SU-DHL-6 (cell line): ENCODE results near the gene EVX2.

Experiments used
- H2AFZ ChIP-seq: fragments of 200-600 bp; sonication (generic); 2 replicates; pipeline ENCODE4 v1.6.1; 2014; ENCODE audit warnings: low read depth, mild to moderate bottlenecking, moderate library complexity, mixed read lengths, antibody characterized with exemption, low read length; ENCODE audit not compliant: severe bottlenecking
- H3F3A ChIP-seq: fragments of 200-600 bp; shearing (Covaris generic); 2 replicates; pipeline ENCODE4 v1.6.0; 2016; ENCODE audit warnings: antibody characterized with exemption, mild to moderate bottlenecking; ENCODE audit not compliant: insufficient read depth
- H3K27ac ChIP-seq: fragments of 200-600 bp; sonication (generic); 2 replicates; pipeline ENCODE4 v1.5.1; 2016; ENCODE audit warnings: low read depth, mild to moderate bottlenecking, low read length, moderate library complexity, mixed read lengths
- H3K27me3 ChIP-seq: fragments of 200-600 bp; sonication (generic), shearing (Covaris generic); 2 replicates; pipeline ENCODE4 v1.6.0; 2014; ENCODE audit warnings: mild to moderate bottlenecking, low read length
- H3K36me3 ChIP-seq: fragments of 200-600 bp; sonication (generic); 2 replicates; pipeline ENCODE4 v1.6.1; 2014; ENCODE audit warnings: mild to moderate bottlenecking, low read length, mixed read lengths
- H3K4me2 ChIP-seq: fragments of 300-600, 200-600 bp; shearing (Covaris generic), sonication (generic); 2 replicates; pipeline ENCODE4 v1.6.0; 2014; ENCODE audit warnings: low read length, low read depth, mild to moderate bottlenecking; ENCODE audit not compliant: poor library complexity, severe bottlenecking
- H3K4me3 ChIP-seq: fragments of 200-600 bp; sonication (generic); 2 replicates; pipeline ENCODE4 v1.5.1; 2014; ENCODE audit warnings: antibody characterized with exemption, low read length, mild to moderate bottlenecking, mixed read lengths; ENCODE audit not compliant: insufficient read depth, poor library complexity, severe bottlenecking
- H3K79me2 ChIP-seq: fragments of 200-600 bp; sonication (generic); 2 replicates; pipeline ENCODE4 v1.6.1; 2014; ENCODE audit warnings: mild to moderate bottlenecking, low read length, moderate library complexity; ENCODE audit not compliant: insufficient read depth
- H3K9ac ChIP-seq: fragments of 200-600 bp; sonication (generic); 2 replicates; pipeline ENCODE4 v1.7.0; 2014; ENCODE audit warnings: mild to moderate bottlenecking, low read length
- H3K9me2 ChIP-seq: fragments of 200-600 bp; sonication (generic); replicated peaks from 2 replicates; pipeline ENCODE4 v1.6.1; 2014; ENCODE audit warnings: low read length; ENCODE audit not compliant: insufficient read depth
- H3K9me3 ChIP-seq: fragments of 200-600 bp; sonication (generic); 2 replicates; pipeline ENCODE4 v1.6.1; 2014; ENCODE audit warnings: low read length, mixed read lengths; ENCODE audit not compliant: insufficient read depth
- H4K20me1 ChIP-seq: fragments of 200-600 bp; sonication (generic); 2 replicates; pipeline ENCODE4 v1.6.1; 2014; ENCODE audit warnings: low read depth, mild to moderate bottlenecking, antibody characterized with exemption, low read length, moderate library complexity, mixed read lengths
- EZH2phosphoT487 ChIP-seq: fragments of 200-600 bp; sonication (generic), shearing (Covaris generic); conservative IDR thresholded peaks from 2 replicates; pipeline ENCODE4 v1.6.1; 2018; ENCODE audit warnings: mild to moderate bottlenecking, antibody characterized with exemption, low read length, moderate library complexity, mixed read lengths
- TF ChIP-seq, protein P1 (sequence below): fragments of 200-600 bp; sonication (generic); IDR thresholded peaks from one replicate; pipeline ENCODE4 v1.5.1; 2017; ENCODE audit warnings: antibody characterized with exemption, mild to moderate bottlenecking, low read length, moderate library complexity; ENCODE audit not compliant: insufficient read depth, poor library complexity, severe bottlenecking

The EVX2 gene

GRCh38 chr2:176109192-176109901 lies 25.6 kb upstream of the EVX2 start:
- H3K27me3 ChIP-seq = no peaks in the 10 kb centered on the region
- no peaks in the 10 kb centered on the region for H3F3A ChIP-seq
- TF ChIP-seq, protein P1, sequence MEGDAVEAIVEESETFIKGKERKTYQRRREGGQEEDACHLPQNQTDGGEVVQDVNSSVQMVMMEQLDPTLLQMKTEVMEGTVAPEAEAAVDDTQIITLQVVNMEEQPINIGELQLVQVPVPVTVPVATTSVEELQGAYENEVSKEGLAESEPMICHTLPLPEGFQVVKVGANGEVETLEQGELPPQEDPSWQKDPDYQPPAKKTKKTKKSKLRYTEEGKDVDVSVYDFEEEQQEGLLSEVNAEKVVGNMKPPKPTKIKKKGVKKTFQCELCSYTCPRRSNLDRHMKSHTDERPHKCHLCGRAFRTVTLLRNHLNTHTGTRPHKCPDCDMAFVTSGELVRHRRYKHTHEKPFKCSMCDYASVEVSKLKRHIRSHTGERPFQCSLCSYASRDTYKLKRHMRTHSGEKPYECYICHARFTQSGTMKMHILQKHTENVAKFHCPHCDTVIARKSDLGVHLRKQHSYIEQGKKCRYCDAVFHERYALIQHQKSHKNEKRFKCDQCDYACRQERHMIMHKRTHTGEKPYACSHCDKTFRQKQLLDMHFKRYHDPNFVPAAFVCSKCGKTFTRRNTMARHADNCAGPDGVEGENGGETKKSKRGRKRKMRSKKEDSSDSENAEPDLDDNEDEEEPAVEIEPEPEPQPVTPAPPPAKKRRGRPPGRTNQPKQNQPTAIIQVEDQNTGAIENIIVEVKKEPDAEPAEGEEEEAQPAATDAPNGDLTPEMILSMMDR = no peak
- no peak for TF ChIP-seq EZH2phosphoT487
- H4K20me1 ChIP-seq = no peaks in the 10 kb centered on the region
- no peak overlapping the region for H3K9ac ChIP-seq
- no peak overlapping the region for H3K4me3 ChIP-seq
- H3K27ac ChIP-seq = no peak overlapping the region
- H3K9me2 ChIP-seq = no peaks in the 10 kb centered on the region
- no peak overlapping the region for H3K4me2 ChIP-seq
- H3K79me2 ChIP-seq = no peaks in the 10 kb centered on the region
- H3K36me3 ChIP-seq = no peaks in the 10 kb centered on the region
- no peaks in the 10 kb centered on the region for H3K9me3 ChIP-seq
- no peak overlapping the region for H2AFZ ChIP-seq

- no peaks in the 10 kb centered on the region for H3F3A ChIP-seq
- no peak overlapping the region for H2AFZ ChIP-seq
- H3K9me2 ChIP-seq = no peaks in the 10 kb centered on the region
- no peak overlapping the region for H3K4me2 ChIP-seq
- H3K9ac ChIP-seq = no peak overlapping the region
- TF ChIP-seq, protein P1 = no peak
- no peak for TF ChIP-seq EZH2phosphoT487
- H3K9me3 ChIP-seq = no peaks in the 10 kb centered on the region
- no peaks in the 10 kb centered on the region for H4K20me1 ChIP-seq
- no peak overlapping the region for H3K27ac ChIP-seq
- H3K4me3 ChIP-seq = no peak overlapping the region
- no peaks in the 10 kb centered on the region for H3K79me2 ChIP-seq
- no peaks in the 10 kb centered on the region for H3K36me3 ChIP-seq
- no peaks in the 10 kb centered on the region for H3K27me3 ChIP-seq
Measured at GRCh38 chr2:176107731-176108181, 24.0 kb upstream of the EVX2 start.

- no peaks in the 10 kb centered on the region for H3K27me3 ChIP-seq
- no peak within 1 kb of the TSS for H2AFZ ChIP-seq
- no peak within 1 kb of the TSS for H3K27ac ChIP-seq
Measured at GRCh38 chr2:176106581-176107539, 23.1 kb upstream of the EVX2 start, which contains the start of gene HOXD11. Gene HOXD11 (plus strand): TSS chr2:176107280. CDS start chr2:176107356, 76 bp downstream.

More at GRCh38 chr2:176106581-176107539, 23.1 kb upstream of the EVX2 start, which contains the start of gene HOXD11:
- Histone ChIP-seq H3K36me3 (no peaks in the 10 kb centered on the region), H3K9me3 (no peaks in the 10 kb centered on the region), H3K4me2 (no peak within 1 kb of the TSS), H3K79me2 (no peaks in the 10 kb centered on the region), H3K4me3 (no peak within 1 kb of the TSS), H3K9me2 (no peaks in the 10 kb centered on the region), H4K20me1 (no peaks in the 10 kb centered on the region), H3K9ac (no peak within 1 kb of the TSS), H3F3A (no peaks in the 10 kb centered on the region)
- TF ChIP-seq EZH2phosphoT487 = no peak
- TF ChIP-seq, protein P1 = no peak
